Ishikawa (cell line): ENCODE data around the gene MKKS.

Source experiments
- CEBPB ChIP-seq: IDR thresholded peaks from 2 replicates; pipeline ENCODE4 v1.6.1; 2012
- CREB1 ChIP-seq: IDR thresholded peaks from 2 replicates; pipeline ENCODE4 v1.6.1; 2012; ENCODE audit warnings: low read depth
- EP300 ChIP-seq: IDR thresholded peaks from 2 replicates; pipeline ENCODE4 v1.6.1; 2012; ENCODE audit warnings: borderline replicate concordance
- FOXM1 ChIP-seq: IDR thresholded peaks from 2 replicates; pipeline ENCODE4 v1.6.1; 2012; ENCODE audit warnings: low read depth, borderline replicate concordance
- NFIC ChIP-seq: IDR thresholded peaks from 2 replicates; pipeline ENCODE4 v1.6.1; 2012
- RAD21 ChIP-seq: IDR thresholded peaks from 2 replicates; pipeline ENCODE4 v1.6.1; 2012; ENCODE audit warnings: low read depth
- TAF1 ChIP-seq: IDR thresholded peaks from 2 replicates; pipeline ENCODE4 v1.6.1; 2012; ENCODE audit warnings: low read depth, mild to moderate bottlenecking
- YY1 ChIP-seq: IDR thresholded peaks from 2 replicates; pipeline ENCODE4 v1.6.1; 2012; ENCODE audit warnings: low read depth
- TF ChIP-seq, protein P1 (sequence below): IDR thresholded peaks from 2 replicates; pipeline ENCODE4 v1.6.1; 2012
- TF ChIP-seq, protein P2 (sequence below): IDR thresholded peaks from 2 replicates; pipeline ENCODE4 v1.6.1; 2012; ENCODE audit warnings: low read depth, mild to moderate bottlenecking

DNA sequence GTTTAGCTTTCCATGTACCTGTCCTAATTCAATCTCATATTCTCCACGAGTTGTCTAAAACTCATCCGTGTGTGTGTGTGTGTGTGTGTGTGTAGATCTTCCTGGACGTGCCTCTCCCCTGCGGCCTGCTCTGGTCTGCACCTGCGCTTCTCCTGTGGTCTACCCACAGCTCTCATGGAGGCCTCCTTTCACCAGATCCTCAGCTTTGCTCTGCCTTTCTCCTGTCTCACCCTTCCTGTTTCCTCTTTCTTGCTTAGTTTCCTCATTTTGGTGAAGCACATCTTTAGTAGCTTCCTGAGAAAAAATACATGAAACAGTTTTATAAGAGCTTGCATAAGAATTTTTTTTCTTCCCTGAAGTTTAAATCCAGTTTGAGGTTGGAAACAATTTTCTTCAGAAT is 19.2 kb upstream of the MKKS start:
- TF ChIP-seq EP300 = no peak
- TF ChIP-seq, protein P1, sequence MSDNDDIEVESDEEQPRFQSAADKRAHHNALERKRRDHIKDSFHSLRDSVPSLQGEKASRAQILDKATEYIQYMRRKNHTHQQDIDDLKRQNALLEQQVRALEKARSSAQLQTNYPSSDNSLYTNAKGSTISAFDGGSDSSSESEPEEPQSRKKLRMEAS = no peak
- TF ChIP-seq CEBPB = no peak
- TF ChIP-seq, protein P2, sequence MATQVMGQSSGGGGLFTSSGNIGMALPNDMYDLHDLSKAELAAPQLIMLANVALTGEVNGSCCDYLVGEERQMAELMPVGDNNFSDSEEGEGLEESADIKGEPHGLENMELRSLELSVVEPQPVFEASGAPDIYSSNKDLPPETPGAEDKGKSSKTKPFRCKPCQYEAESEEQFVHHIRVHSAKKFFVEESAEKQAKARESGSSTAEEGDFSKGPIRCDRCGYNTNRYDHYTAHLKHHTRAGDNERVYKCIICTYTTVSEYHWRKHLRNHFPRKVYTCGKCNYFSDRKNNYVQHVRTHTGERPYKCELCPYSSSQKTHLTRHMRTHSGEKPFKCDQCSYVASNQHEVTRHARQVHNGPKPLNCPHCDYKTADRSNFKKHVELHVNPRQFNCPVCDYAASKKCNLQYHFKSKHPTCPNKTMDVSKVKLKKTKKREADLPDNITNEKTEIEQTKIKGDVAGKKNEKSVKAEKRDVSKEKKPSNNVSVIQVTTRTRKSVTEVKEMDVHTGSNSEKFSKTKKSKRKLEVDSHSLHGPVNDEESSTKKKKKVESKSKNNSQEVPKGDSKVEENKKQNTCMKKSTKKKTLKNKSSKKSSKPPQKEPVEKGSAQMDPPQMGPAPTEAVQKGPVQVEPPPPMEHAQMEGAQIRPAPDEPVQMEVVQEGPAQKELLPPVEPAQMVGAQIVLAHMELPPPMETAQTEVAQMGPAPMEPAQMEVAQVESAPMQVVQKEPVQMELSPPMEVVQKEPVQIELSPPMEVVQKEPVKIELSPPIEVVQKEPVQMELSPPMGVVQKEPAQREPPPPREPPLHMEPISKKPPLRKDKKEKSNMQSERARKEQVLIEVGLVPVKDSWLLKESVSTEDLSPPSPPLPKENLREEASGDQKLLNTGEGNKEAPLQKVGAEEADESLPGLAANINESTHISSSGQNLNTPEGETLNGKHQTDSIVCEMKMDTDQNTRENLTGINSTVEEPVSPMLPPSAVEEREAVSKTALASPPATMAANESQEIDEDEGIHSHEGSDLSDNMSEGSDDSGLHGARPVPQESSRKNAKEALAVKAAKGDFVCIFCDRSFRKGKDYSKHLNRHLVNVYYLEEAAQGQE = no peak
- no peak for TF ChIP-seq RAD21
- no peak for TF ChIP-seq TAF1
- no peak for TF ChIP-seq NFIC
- no peak for TF ChIP-seq CREB1
- TF ChIP-seq YY1 = no peak
- no peak for TF ChIP-seq FOXM1
